Hematopoietic multipotent progenitor cell treated with erythropoietin and hydrocortisone succinate and interleukin-3 and kit ligand, for 6 days (in vitro differentiated cells): ENCODE results near the gene CTSG.
"Not testable (repeated sequence)": the region's sequence is repeated elsewhere in the genome, so short reads cannot be mapped to it uniquely, and the experiment has no call there.

Experiments
- DNase-seq: peaks from one replicate; pipeline ENCODE4 v3.0.0-alpha.2; 2015

The CTSG gene

GRCh38 chr14:24576182-24576581, at the start of gene CTSG:
CTSG (minus strand) TSS chr14:24576250; CDS start chr14:24576223, 27 bp downstream.
- peak; percentile 70 for DNase-seq

- no peak for DNase-seq
Measured at GRCh38 chr14:24613747-24614146, 37.7 kb upstream of the CTSG start.

DNA sequence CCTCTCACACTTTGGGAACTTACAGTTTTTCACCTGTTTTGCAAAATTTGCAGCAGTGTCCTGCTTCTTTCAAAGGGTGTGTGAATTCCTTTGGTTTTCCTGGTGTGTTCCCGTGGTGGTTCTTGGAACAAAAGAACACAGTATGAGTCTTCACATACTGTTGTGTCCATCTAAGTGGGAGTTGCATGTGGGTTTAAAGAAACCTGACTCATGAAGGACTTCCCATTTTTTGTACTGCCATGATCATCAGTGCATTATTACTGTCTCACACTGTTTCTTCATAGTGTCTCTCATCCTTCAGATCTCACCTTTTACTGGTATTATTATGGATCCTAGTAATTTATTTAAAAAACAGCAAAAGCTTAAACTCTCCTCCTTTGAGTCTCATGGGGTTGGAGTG, 37.2 kb upstream of the CTSG start:
- DNase-seq = peak; percentile 27

GRCh38 chr14:24612196-24612595, 36.1 kb upstream of the CTSG start:
- DNase-seq = peak; percentile 50

- DNase-seq = no peak
Measured at GRCh38 chr14:24609655-24610344, 33.8 kb upstream of the CTSG start, which contains the start of gene GZMH. GZMH (minus strand) TSS chr14:24609685; CDS start chr14:24609613, 72 bp downstream.

- peak; percentile 29 for DNase-seq
Measured at GRCh38 chr14:24607635-24608514, 31.8 kb upstream of the CTSG start.

GRCh38 chr14:24607081-24607480, 31.0 kb upstream of the CTSG start:
- DNase-seq = peak; percentile 45

DNA sequence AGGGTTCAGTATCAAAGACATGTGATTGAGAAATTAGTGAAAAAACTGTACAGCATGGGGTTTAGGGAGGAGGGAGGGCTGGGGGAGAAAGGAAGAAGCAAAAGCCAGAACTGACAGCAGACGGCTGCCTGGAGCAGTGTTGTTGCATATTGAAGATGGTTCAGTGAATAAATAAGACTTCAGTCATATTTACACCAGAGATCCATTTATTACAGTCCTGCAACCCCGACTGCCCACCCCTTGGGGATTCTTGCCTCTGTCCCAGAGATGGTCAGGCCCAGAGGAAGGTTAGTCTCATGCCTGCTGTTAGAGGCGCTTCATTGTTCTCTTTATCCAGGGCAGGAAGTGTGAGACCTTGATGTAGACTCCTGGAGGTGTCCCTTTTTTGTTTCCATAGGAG, 30.2 kb upstream of the CTSG start:
- DNase-seq = peak; percentile 30

- DNase-seq = peak; percentile 75
Measured at GRCh38 chr14:24605435-24606190, 29.6 kb upstream of the CTSG start.

DNA sequence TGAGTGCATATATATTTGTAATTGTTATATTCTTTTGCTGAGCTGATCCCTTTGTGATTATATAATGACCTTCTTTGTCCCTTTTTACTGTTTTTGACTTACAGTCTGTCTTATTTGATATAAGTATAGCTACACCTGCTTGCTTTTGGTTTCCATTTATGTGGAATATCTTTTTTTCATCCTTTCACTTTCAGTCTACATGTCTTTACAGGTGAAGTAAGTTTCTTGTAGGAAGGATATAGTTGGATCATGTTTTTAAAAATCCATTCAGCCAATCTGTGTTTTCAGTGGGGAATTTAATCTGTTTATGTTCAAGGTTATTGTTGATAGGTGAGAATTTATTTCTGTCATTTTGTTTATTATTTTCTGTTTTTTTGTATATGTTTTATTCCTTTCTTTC, 21.4 kb upstream of the CTSG start:
- no peak for DNase-seq

DNA sequence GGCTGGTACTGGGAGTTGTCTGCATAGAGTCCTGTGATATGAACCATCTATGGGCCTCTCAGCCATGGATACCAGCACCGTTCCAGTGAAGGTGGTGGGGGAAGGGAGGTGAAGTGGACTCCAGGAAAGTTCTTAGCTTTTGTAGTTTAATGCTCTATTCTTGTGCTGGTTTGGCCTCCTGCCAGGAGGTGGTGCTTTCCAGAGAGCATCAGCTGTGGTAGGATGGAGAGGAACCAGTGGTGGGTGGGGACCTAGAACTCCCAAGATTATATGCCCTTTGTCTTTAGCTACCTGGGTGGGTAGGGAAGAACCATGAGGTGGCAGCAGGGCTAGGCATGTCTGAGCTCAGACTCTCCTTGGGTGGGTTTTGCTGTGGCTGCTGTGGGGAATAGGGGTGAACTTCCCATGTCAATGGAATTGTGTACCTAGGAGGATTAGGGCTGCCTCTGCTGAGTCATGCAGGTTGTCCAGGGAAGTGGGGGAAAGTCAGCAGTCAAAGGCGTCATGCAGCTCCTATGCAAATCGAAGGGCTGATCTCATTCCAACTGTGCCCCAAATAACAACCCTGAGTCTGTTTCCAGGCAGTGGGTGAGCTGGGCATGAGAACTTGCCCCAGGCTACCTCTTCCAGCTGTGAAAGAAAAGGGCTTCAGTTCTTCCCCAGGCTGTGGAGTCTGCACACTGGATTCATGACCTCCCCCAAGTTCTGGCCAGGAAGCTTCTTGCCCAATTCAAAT, 19.2 kb upstream of the CTSG start:
- DNase-seq = no peak

- DNase-seq = not testable (repeated sequence)
Measured at GRCh38 chr14:24591004-24591403, 15.0 kb upstream of the CTSG start.

GRCh38 chr14:24584402-24584801, 8.4 kb upstream of the CTSG start:
- DNase-seq = not testable (repeated sequence)

- DNase-seq = no peak
Measured at GRCh38 chr14:24578558-24578957, 2.5 kb upstream of the CTSG start.

- DNase-seq = peak; percentile 9
Measured at GRCh38 chr14:24576771-24577170, 721 bp upstream of the CTSG start.

- DNase-seq = no peak
Measured at GRCh38 chr14:24574206-24574774, 1.8 kb downstream of the CTSG start.

DNA sequence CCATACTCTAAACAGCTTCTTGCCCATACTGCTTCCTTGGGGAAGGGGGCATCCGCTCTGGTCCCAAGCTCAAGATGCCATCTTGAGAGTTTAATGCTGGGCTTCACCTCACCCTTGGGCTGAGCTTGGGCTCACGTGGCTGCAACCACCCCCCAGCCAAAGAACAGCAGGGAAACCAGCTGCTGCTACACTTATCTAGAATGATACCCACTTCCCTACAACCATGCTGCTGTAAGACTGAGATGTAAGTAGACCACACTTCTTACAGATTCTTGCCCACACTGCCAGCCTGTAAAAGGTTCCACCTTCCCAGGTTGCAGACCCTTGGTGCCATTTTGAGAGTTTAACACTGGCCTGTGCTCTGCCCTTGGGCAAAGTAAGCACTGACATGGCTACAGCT, 9.7 kb downstream of the CTSG start:
- peak; percentile 8 for DNase-seq

GRCh38 chr14:24565766-24566165, 10.3 kb downstream of the CTSG start:
- peak; percentile 44 for DNase-seq

DNA sequence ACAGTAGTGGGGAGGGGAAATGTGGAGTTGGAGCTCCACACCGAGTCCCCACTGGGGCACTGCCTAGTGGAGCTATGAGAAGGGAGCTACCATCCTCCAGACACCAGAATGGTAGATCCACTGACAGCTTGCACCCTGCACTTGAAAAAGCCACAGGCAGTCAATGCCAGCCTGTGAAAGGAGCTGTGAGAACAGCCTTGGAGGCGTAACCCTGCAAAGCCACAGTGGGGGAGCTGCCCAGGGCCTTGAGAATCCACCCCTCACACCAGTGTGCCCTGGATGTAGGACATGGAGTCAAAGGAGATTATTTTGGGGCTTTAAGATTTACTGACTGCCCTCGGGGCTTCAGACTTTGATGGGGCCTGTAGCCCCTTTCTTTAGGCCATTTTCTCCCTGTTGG, 12.5 kb downstream of the CTSG start:
- DNase-seq = no peak

DNA sequence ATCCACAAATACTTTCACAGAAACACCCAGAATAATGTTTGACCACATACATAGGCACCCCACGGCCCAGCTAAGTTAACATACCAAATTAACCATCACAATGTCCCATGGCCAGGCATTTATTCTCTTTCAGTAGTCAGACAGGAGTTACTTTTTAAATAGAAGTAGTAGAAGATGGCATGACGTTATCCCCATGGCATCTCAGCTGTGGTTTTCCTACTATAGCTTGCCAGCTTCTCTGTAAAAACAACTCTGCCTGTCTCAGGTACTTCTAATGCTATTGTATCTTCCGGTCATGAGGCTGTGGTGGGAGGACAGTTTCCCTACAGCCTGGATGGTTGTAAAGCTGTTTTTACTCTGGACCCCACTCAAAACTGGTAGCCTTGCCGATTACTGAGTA, 19.3 kb downstream of the CTSG start:
- DNase-seq = no peak

DNA sequence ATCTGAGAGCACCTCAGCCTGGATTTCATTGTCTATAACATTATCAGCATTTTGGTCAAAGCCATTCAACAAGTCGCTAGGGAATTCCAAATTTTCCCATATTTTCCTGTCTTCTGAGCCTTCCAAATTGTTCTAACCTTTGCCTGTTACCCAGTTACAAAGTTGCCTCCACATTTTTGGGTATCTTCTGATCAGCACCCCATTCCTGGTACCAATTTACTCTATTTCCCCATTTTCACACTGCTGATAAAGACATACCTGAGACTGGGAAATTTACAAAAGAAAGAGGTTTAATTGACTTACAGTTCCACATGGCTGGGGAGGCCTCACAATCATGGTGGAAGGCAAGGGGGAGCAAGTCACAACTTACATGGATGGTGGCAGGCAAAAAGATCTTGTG, 27.0 kb downstream of the CTSG start:
- DNase-seq = not testable (repeated sequence)

- DNase-seq = no peak
Measured at GRCh38 chr14:24542346-24542936, 33.6 kb downstream of the CTSG start.
